Renal pelvis (tissue), 12 donors: ENCODE measurements around the gene CNGA2. TPM values are rescaled to one million over a fixed set of nuclear protein-coding genes. Genes with fewer than 3 reads are reported as not detected.
"Not testable (repeated sequence)": the region's sequence is repeated elsewhere in the genome, so short reads cannot be mapped to it uniquely, and the experiment has no call there.

Experiments used
- DNase-seq: peaks from one replicate; pipeline ENCODE4 v3.0.0-alpha.2; 2013
- long read RNA-seq, 16 experiments: transcript quantifications; one replicate each; lab custom pipeline, GENCODE V29; 2026
- polyA plus RNA-seq, 3 donors: library from polyadenylated mRNA; unstranded; fragments of 120-200 nt; gene quantifications; one replicate each; pipeline ENCODE4 v1.2.1, GENCODE V29; 2013; ENCODE audit not compliant: insufficient read length in 3 of 3

CNGA2 gene
- polyA plus RNA-seq, result not detected
- long read RNA-seq, donor 1, result 0 reads
- long read RNA-seq, donor 2, result 0 reads
- long read RNA-seq, donor 3, result 0 reads
- long read RNA-seq, donor 4, result 0 reads
- long read RNA-seq, donor 5, result 0 reads
- long read RNA-seq, donor 6, result 0 reads
- long read RNA-seq, donor 7, result 0 reads
- long read RNA-seq, donor 8, result 0 reads
- long read RNA-seq, donor 9, result 0 reads
- long read RNA-seq, donor 10, result 0 reads
- long read RNA-seq, donor 11, result 0 reads
- long read RNA-seq, donor 12, result 0 reads
- long read RNA-seq, donor 13, result 0 reads
- long read RNA-seq, donor 14, result 0 reads
- long read RNA-seq, donor 15, result 0 reads
- long read RNA-seq, donor 16, result 0 reads

- DNase-seq, result no peak
Measured at GRCh38 chrX:151734446-151734845, at the start of gene CNGA2. CNGA2 (plus strand) TSS chrX:151734746; CDS start chrX:151738484, 3,738 bp downstream.

- no peak for DNase-seq
Measured at GRCh38 chrX:151687635-151688034, 46.9 kb upstream of the CNGA2 start.

- no peak for DNase-seq
Measured at GRCh38 chrX:151688695-151689094, 45.9 kb upstream of the CNGA2 start.

- DNase-seq, result no peak
Measured at GRCh38 chrX:151692825-151693224, 41.7 kb upstream of the CNGA2 start.

GRCh38 chrX:151694121-151694520 lies 40.4 kb upstream of the CNGA2 start:
- DNase-seq, result no peak

- DNase-seq, result no peak
Measured at GRCh38 chrX:151694661-151695582, 39.6 kb upstream of the CNGA2 start, which contains the start of gene PRRG3. PRRG3 (plus strand) TSS chrX:151695458; CDS start chrX:151698815, 3,357 bp downstream.

- no peak for DNase-seq
Measured at GRCh38 chrX:151695583-151696340, 38.8 kb upstream of the CNGA2 start.

- not testable (repeated sequence) for DNase-seq
Measured at GRCh38 chrX:151697082-151697481, 37.5 kb upstream of the CNGA2 start.

GRCh38 chrX:151697522-151697921 lies 37.0 kb upstream of the CNGA2 start:
- no peak for DNase-seq

GRCh38 chrX:151698485-151698884 lies 36.1 kb upstream of the CNGA2 start:
- no peak for DNase-seq

- DNase-seq, result no peak
Measured at GRCh38 chrX:151699746-151700145, 34.8 kb upstream of the CNGA2 start.

GRCh38 chrX:151700581-151700980 lies 34.0 kb upstream of the CNGA2 start:
- no peak for DNase-seq

- DNase-seq, result no peak
Measured at GRCh38 chrX:151701071-151701470, 33.5 kb upstream of the CNGA2 start.

GRCh38 chrX:151701531-151701930 lies 33.0 kb upstream of the CNGA2 start:
- no peak for DNase-seq

GRCh38 chrX:151702026-151702714 lies 32.4 kb upstream of the CNGA2 start:
- DNase-seq, result no peak

- DNase-seq, result no peak
Measured at GRCh38 chrX:151702741-151703340, 31.7 kb upstream of the CNGA2 start.

GRCh38 chrX:151703487-151703886 lies 31.1 kb upstream of the CNGA2 start:
- no peak for DNase-seq

GRCh38 chrX:151704041-151704663 lies 30.4 kb upstream of the CNGA2 start:
- DNase-seq, result no peak

- DNase-seq, result no peak
Measured at GRCh38 chrX:151708821-151709220, 25.7 kb upstream of the CNGA2 start.

GRCh38 chrX:151710457-151710856 lies 24.1 kb upstream of the CNGA2 start:
- no peak for DNase-seq

- DNase-seq, result no peak
Measured at GRCh38 chrX:151711154-151711553, 23.4 kb upstream of the CNGA2 start.
